Activated T-cell treated with anti-CD3 and anti-CD28 coated beads for 1 hour (primary cell): ENCODE data around the gene GOLIM4.

ENCODE experiments used
- DNase-seq: peaks from one replicate; pipeline ENCODE4 v3.0.0-alpha.2; 2020; ENCODE audit warnings: low read depth

GOLIM4 gene

GRCh38 chr3:167989066-167989465 lies 106.7 kb downstream of the GOLIM4 start:
- DNase-seq = no peak

- DNase-seq = no peak
Measured at GRCh38 chr3:167983583-167983982, 112.1 kb downstream of the GOLIM4 start.

- DNase-seq = no peak
Measured at GRCh38 chr3:167978486-167978885, 117.2 kb downstream of the GOLIM4 start.

GRCh38 chr3:167978071-167978470 lies 117.7 kb downstream of the GOLIM4 start:
- DNase-seq = no peak

- no peak for DNase-seq
Measured at GRCh38 chr3:167976516-167977361, 119.0 kb downstream of the GOLIM4 start.

- DNase-seq = no peak
Measured at GRCh38 chr3:167973901-167974300, 121.8 kb downstream of the GOLIM4 start.

- no peak for DNase-seq
Measured at GRCh38 chr3:167973046-167973445, 122.7 kb downstream of the GOLIM4 start.

- DNase-seq = no peak
Measured at GRCh38 chr3:167972502-167972901, 123.2 kb downstream of the GOLIM4 start.

GRCh38 chr3:167969548-167969947 lies 126.2 kb downstream of the GOLIM4 start:
- DNase-seq = no peak

GRCh38 chr3:167967257-167968036 lies 128.3 kb downstream of the GOLIM4 start:
- DNase-seq = no peak
